Psoas muscle (tissue), 8 donors: ENCODE measurements around the gene COX4I2. TPM values are rescaled to one million over a fixed set of nuclear protein-coding genes. Genes with fewer than 3 reads are reported as not detected.

ENCODE experiments used
- ATAC-seq, 4 donors: fragments of 200-7000 bp; cut with Tn5 transposase; one replicate each; pipeline ENCODE4 v1.9.1; 2020; ENCODE audit warnings: moderate library complexity in 3 of 4, mild to moderate bottlenecking in 2 of 4
- DNase-seq, 2 donors: peaks; one replicate each; pipeline ENCODE4 v3.0.0-alpha.2; 2020
- H3K27ac ChIP-seq: fragments of 200-600 bp; one replicate; pipeline ENCODE4 v1.8.0; 2022
- H3K27me3 ChIP-seq, 3 donors: fragments of 200-600 bp in 1 of 3; one replicate each; pipeline versions ENCODE4 v1.6.1 to v1.8.0; 2013 to 2022; ENCODE audit warnings: low read length in 2 of 3, mild to moderate bottlenecking in 2 of 3, moderate library complexity in 1 of 3; ENCODE audit not compliant: insufficient read depth in 3 of 3
- H3K36me3 ChIP-seq, 2 donors: fragments of 200-600 bp in 1 of 2; one replicate each; pipeline versions ENCODE4 v1.6.1 to v1.8.0; 2013 to 2022; ENCODE audit warnings: low read depth in 1 of 2, mild to moderate bottlenecking in 1 of 2, moderate library complexity in 1 of 2; ENCODE audit not compliant: insufficient read depth in 1 of 2
- H3K4me1 ChIP-seq: fragments of 200-600 bp; one replicate; pipeline ENCODE4 v1.8.0; 2022
- H3K4me3 ChIP-seq: fragments of 200-600 bp; one replicate; pipeline ENCODE4 v1.8.0; 2022; ENCODE audit warnings: mild to moderate bottlenecking
- H3K9me3 ChIP-seq: fragments of 200-600 bp; one replicate; pipeline ENCODE4 v1.8.0; 2022
- CTCF ChIP-seq: fragments of 200-600 bp; IDR thresholded peaks from one replicate; pipeline ENCODE4 v1.8.0; 2022; ENCODE audit warnings: antibody characterized with exemption
- WGBS, 3 donors: extraction: QIAGEN DNeasy Blood & Tissue Kit; methylation state at CpG; one replicate each; pipeline versions ENCODE4 v1.1.6 to v1.1.7; 2013; 5-methylcytosine and 5-hydroxymethylcytosine counted together
- intact Hi-C, 2 donors: fragments of 100-400 bp; cut with DNase I; formaldehyde crosslinking; loops; one replicate each; pipeline versions ENCODE4 v1.11.0 to v1.14.2; 2022
- long read RNA-seq, 2 donors: library from polyadenylated mRNA; unstranded; transcript quantifications; one replicate each; pipeline ENCODE4 v2.0.0, GENCODE V29; 2021
- polyA plus RNA-seq, 3 donors: library from polyadenylated mRNA; stranded (reverse); fragments of 200-250 nt; gene quantifications; one replicate each; pipeline ENCODE4 v1.2.3, GENCODE V29; 2013
- total RNA-seq, 4 donors: library from RNA; stranded (reverse); fragmentation: NEBNext Ultra II Directional in 2 of 4; extraction: Animal tissue kit (Norgen Biotek cat#: 25700) in 2 of 4; gene quantifications; one replicate each; pipeline versions ENCODE4 v1.2.1 to v1.2.4, GENCODE V29; 2021 to 2023
- donor health status: healthy with polysubstance abuse.
- donor health status: DM: no; HTN: no; CAD: no; lungs with moderate emphysema.
- donor health status: Bipolar disorder and iron deficiency.
- donor health status: healthy.
- donor health status: DM: yes; HTN: yes; CAD: no.
- donor health status: DM: no; HTN: no; CAD: no.
- donor health status: DM: no; HTN: no; CAD: no.
- donor health status: DM: yes; HTN: yes; CAD: no.

Gene COX4I2
- total RNA-seq, result 1 to 10 TPM; 3.5 to 8.1 (median 5.0) TPM
- 10 to 100 TPM in 2 of 3 donors, 1 to 10 TPM in 1; 7.0 to 13.2 (median 11.9) TPM for polyA plus RNA-seq
- long read RNA-seq, donor 1, partial matches to known transcripts, result 0 of 3 reads
- long read RNA-seq, donor 1, other reads (novel, unspliced or antisense), result 0 of 3 reads
- long read RNA-seq, donor 2, partial matches to known transcripts, result 1 of 4 reads
- long read RNA-seq, donor 2, other reads (novel, unspliced or antisense), result 0 of 4 reads

- WGBS, 3 donors, result 28 to 31% (median 29%) methylated on average over 27 to 34 of the region's 34 CpGs
Observed at GRCh38 chr20:31637660-31638059, at the start of gene COX4I2. TSS of gene COX4I2 (plus strand) at chr20:31637912. CDS start at chr20:31639018, 1,106 bp downstream.

GRCh38 chr20:31590717-31591225 is 46.9 kb upstream of the COX4I2 start:
- intact Hi-C loops, result no loop called here
- no peaks in the 10 kb centered on the region for H3K9me3 ChIP-seq
- peaks cover 0 to 3% (median 0%) of the 10 kb centered on the region in 3 donors for H3K27me3 ChIP-seq
- TF ChIP-seq CTCF, result no peak
- H3K27ac ChIP-seq, result no peak overlapping the region
- no peak overlapping the region for H3K4me3 ChIP-seq
- WGBS, 3 donors, result 75 to 86% (median 82%) methylated on average over 7 of the region's 7 CpGs
- no peak for DNase-seq
- H3K36me3 ChIP-seq, result no peaks in the 10 kb centered on the region
- ATAC-seq, result no peak
- H3K4me1 ChIP-seq, result no peaks in the 10 kb centered on the region

More at GRCh38 chr20:31637660-31638059, at the start of gene COX4I2:
- TF ChIP-seq CTCF, result no peak
- Histone ChIP-seq H3K36me3 (no peaks in the 10 kb centered on the region), H3K27me3 (peaks cover 0 to 15% (median 0%) of the 10 kb centered on the region in 3 donors), H3K9me3 (no peaks in the 10 kb centered on the region), H3K4me3 (peak within 1 kb of the TSS; percentile 46), H3K27ac (peak within 1 kb of the TSS; percentile 53), H3K4me1 (no peaks in the 10 kb centered on the region)
- intact Hi-C loops, result no loop called here
- ATAC-seq (peak in 1 of 4 donors; percentile 31), DNase-seq (no peak)

- WGBS, 3 donors, result 84 to 88% (median 86%) methylated on average over 10 to 11 of the region's 11 CpGs
- Histone ChIP-seq H3K27me3 (no peaks in the 10 kb centered on the region), H3K4me1 (no peaks in the 10 kb centered on the region), H3K4me3 (no peak overlapping the region), H3K27ac (no peak overlapping the region), H3K9me3 (no peaks in the 10 kb centered on the region), H3K36me3 (no peaks in the 10 kb centered on the region)
- no peak for DNase-seq
- no peak for TF ChIP-seq CTCF
- no peak for ATAC-seq
- intact Hi-C loops, result no loop called here
Observed at GRCh38 chr20:31593221-31594001, 44.3 kb upstream of the COX4I2 start.

GRCh38 chr20:31594002-31594557 is 43.6 kb upstream of the COX4I2 start:
- no peaks in the 10 kb centered on the region for H3K4me1 ChIP-seq
- H3K36me3 ChIP-seq, result no peaks in the 10 kb centered on the region
- H3K27ac ChIP-seq, result no peak overlapping the region
- intact Hi-C loops, result no loop called here
- no peak for DNase-seq
- TF ChIP-seq CTCF, result no peak
- H3K27me3 ChIP-seq, result no peaks in the 10 kb centered on the region
- 89 to 92% (median 91%) methylated on average over 12 to 13 of the region's 13 CpGs for WGBS, 3 donors
- no peak overlapping the region for H3K4me3 ChIP-seq
- H3K9me3 ChIP-seq, result no peaks in the 10 kb centered on the region
- ATAC-seq, result no peak
